Mesenchymal stem cell (in vitro differentiated cells and primary cell): ENCODE measurements around the gene ARHGEF17.

Experiments
- DNase-seq: peaks from one replicate; pipeline ENCODE4 v3.0.0-alpha.2; 2013
- H2AFZ ChIP-seq: one replicate; pipeline ENCODE4 v1.6.1; 2013; ENCODE audit warnings: low read depth, mild to moderate bottlenecking, control low read depth, inconsistent platforms, low read length, moderate library complexity
- H2AK5ac ChIP-seq: 2 replicates; pipeline ENCODE4 v1.6.1; 2013; ENCODE audit warnings: low read length, moderate library complexity, mild to moderate bottlenecking, inconsistent platforms; ENCODE audit not compliant: severe bottlenecking
- H2BK120ac ChIP-seq: one replicate; pipeline ENCODE4 v1.6.1; 2013; ENCODE audit warnings: low read depth, mild to moderate bottlenecking, inconsistent platforms, low read length, moderate library complexity
- H2BK12ac ChIP-seq, 2 experiments: one replicate each; pipeline ENCODE4 v1.6.1; 2013; ENCODE audit warnings: inconsistent platforms in 2 of 2, low read length in 2 of 2, mild to moderate bottlenecking in 2 of 2, moderate library complexity in 2 of 2, control low read depth in 1 of 2
- H2BK15ac ChIP-seq: one replicate; pipeline ENCODE4 v1.6.1; 2013; ENCODE audit warnings: mild to moderate bottlenecking, low read depth, inconsistent platforms; ENCODE audit not compliant: poor library complexity, severe bottlenecking
- H2BK5ac ChIP-seq: 2 replicates; pipeline ENCODE4 v1.6.1; 2013; ENCODE audit warnings: low read depth, mild to moderate bottlenecking, low read length, control low read depth, inconsistent platforms; ENCODE audit not compliant: poor library complexity, severe bottlenecking
- H3K14ac ChIP-seq, 2 experiments: one replicate each; pipeline ENCODE4 v1.6.1; 2013; ENCODE audit warnings: inconsistent platforms in 2 of 2, low read length in 2 of 2, control low read depth in 1 of 2, mild to moderate bottlenecking in 1 of 2, moderate library complexity in 1 of 2
- H3K18ac ChIP-seq, 2 experiments: one replicate each; pipeline ENCODE4 v1.6.1; 2013; ENCODE audit warnings: inconsistent platforms in 2 of 2, low read length in 2 of 2, control low read depth in 1 of 2, low read depth in 1 of 2, mild to moderate bottlenecking in 1 of 2
- H3K23ac ChIP-seq, 2 experiments: one replicate each; pipeline ENCODE4 v1.6.1; 2013; ENCODE audit warnings: inconsistent platforms in 2 of 2, low read length in 2 of 2, mild to moderate bottlenecking in 2 of 2, moderate library complexity in 2 of 2, control low read depth in 1 of 2
- H3K27ac ChIP-seq: 2 replicates; pipeline ENCODE4 v1.5.1; 2013; ENCODE audit warnings: mild to moderate bottlenecking, moderate library complexity, low read length, control low read depth, inconsistent platforms; ENCODE audit not compliant: poor library complexity, severe bottlenecking
- H3K27me3 ChIP-seq, 2 experiments: 2 replicates each; pipeline versions ENCODE4 v1.6.1 to v1.7.0; 2013; ENCODE audit warnings: low read length in 2 of 2, mild to moderate bottlenecking in 2 of 2, moderate library complexity in 2 of 2, control low read depth in 1 of 2, inconsistent platforms in 1 of 2; ENCODE audit not compliant: control insufficient read depth in 1 of 2, insufficient read depth in 1 of 2
- H3K36me3 ChIP-seq, 2 experiments: 2 replicates each; pipeline versions ENCODE4 v1.6.1 to v1.7.0; 2013; ENCODE audit warnings: low read length in 2 of 2, control low read depth in 1 of 2, inconsistent platforms in 1 of 2, low read depth in 1 of 2, mild to moderate bottlenecking in 1 of 2; ENCODE audit not compliant: insufficient read depth in 2 of 2, control insufficient read depth in 1 of 2
- H3K4ac ChIP-seq, 2 experiments: one replicate each; pipeline ENCODE4 v1.6.1; 2013; ENCODE audit warnings: inconsistent platforms in 2 of 2, low read length in 2 of 2, mild to moderate bottlenecking in 2 of 2, moderate library complexity in 2 of 2, control low read depth in 1 of 2, low read depth in 1 of 2
- H3K4me1 ChIP-seq: 2 replicates; pipeline ENCODE4 v1.6.1; 2013; ENCODE audit warnings: low read depth, low read length, control low read depth; ENCODE audit not compliant: control insufficient read depth, insufficient read depth
- H3K4me2 ChIP-seq: 2 replicates; pipeline ENCODE4 v1.6.1; 2013; ENCODE audit warnings: low read length, mild to moderate bottlenecking, inconsistent platforms; ENCODE audit not compliant: poor library complexity, severe bottlenecking
- H3K4me3 ChIP-seq, 2 experiments: 2 replicates each; pipeline versions ENCODE4 v1.5.1 to v1.7.0; 2013; ENCODE audit warnings: low read length in 2 of 2, mild to moderate bottlenecking in 2 of 2, control low read depth in 1 of 2, low read depth in 1 of 2; ENCODE audit not compliant: insufficient read depth in 1 of 2
- H3K79me1 ChIP-seq: replicated peaks from 2 replicates; pipeline ENCODE4 v1.6.1; 2013; ENCODE audit warnings: mild to moderate bottlenecking, control low read depth, low read length, inconsistent platforms; ENCODE audit not compliant: poor library complexity, severe bottlenecking
- H3K9ac ChIP-seq: 2 replicates; pipeline ENCODE4 v1.7.0; 2013; ENCODE audit warnings: mild to moderate bottlenecking, low read length, moderate library complexity
- H3K9me3 ChIP-seq: 2 replicates; pipeline ENCODE4 v1.7.0; 2013; ENCODE audit warnings: mild to moderate bottlenecking, low read length; ENCODE audit not compliant: control insufficient read depth
- H4K8ac ChIP-seq: one replicate; pipeline ENCODE4 v1.6.1; 2013; ENCODE audit warnings: inconsistent platforms, mild to moderate bottlenecking, low read length, moderate library complexity
- H4K91ac ChIP-seq: one replicate; pipeline ENCODE4 v1.6.1; 2013; ENCODE audit warnings: mild to moderate bottlenecking, low read length, inconsistent platforms
- WGBS: methylation state at CpG from one replicate; pipeline ENCODE4 v1.1.7; 2013; ENCODE audit warnings: mixed read lengths; 5-methylcytosine and 5-hydroxymethylcytosine counted together

The ARHGEF17 gene

GRCh38 chr11:73274722-73275380 is 33.2 kb upstream of the ARHGEF17 start:
- Histone ChIP-seq H3K9me3 (no peaks in the 10 kb centered on the region), H2BK120ac (no peak overlapping the region), H4K8ac (no peak overlapping the region), H3K4me2 (no peak overlapping the region), H3K23ac (no peak overlapping the region), H3K27ac (no peak overlapping the region), H3K18ac (no peak overlapping the region), H3K79me1 (no peaks in the 10 kb centered on the region), H2AFZ (no peak overlapping the region), H2BK5ac (no peak overlapping the region), H3K4me1 (peaks cover 7% of the 10 kb centered on the region), H4K91ac (no peak overlapping the region), H3K14ac (peak overlapping the region in 1 of 2 experiments; percentile 18), H3K9ac (no peak overlapping the region), H2AK5ac (no peak overlapping the region), H3K36me3 (no peaks in the 10 kb centered on the region), H2BK15ac (no peak overlapping the region), H2BK12ac (no peak overlapping the region), H3K27me3 (no peaks in the 10 kb centered on the region), H3K4me3 (no peak overlapping the region), H3K4ac (no peak overlapping the region)
- 82% methylated on average over 11 of the region's 11 CpGs for WGBS
- DNase-seq = no peak

- Histone ChIP-seq H3K14ac (no peak overlapping the region), H3K23ac (no peak overlapping the region), H2AK5ac (no peak overlapping the region), H3K18ac (no peak overlapping the region), H3K27me3 (no peaks in the 10 kb centered on the region), H3K4me1 (peaks cover 7% of the 10 kb centered on the region), H3K36me3 (no peaks in the 10 kb centered on the region), H2BK15ac (no peak overlapping the region), H2AFZ (no peak overlapping the region), H2BK12ac (no peak overlapping the region), H2BK5ac (no peak overlapping the region), H4K8ac (no peak overlapping the region), H3K79me1 (no peaks in the 10 kb centered on the region), H2BK120ac (no peak overlapping the region), H3K4me3 (no peak overlapping the region), H4K91ac (no peak overlapping the region), H3K4me2 (no peak overlapping the region), H3K4ac (no peak overlapping the region), H3K9me3 (no peaks in the 10 kb centered on the region), H3K27ac (no peak overlapping the region), H3K9ac (no peak overlapping the region)
- 89% methylated on average over 4 of the region's 4 CpGs for WGBS
- DNase-seq = no peak
These were observed 32.7 kb upstream of the ARHGEF17 start for GRCh38 chr11:73275381-73275750.

DNA sequence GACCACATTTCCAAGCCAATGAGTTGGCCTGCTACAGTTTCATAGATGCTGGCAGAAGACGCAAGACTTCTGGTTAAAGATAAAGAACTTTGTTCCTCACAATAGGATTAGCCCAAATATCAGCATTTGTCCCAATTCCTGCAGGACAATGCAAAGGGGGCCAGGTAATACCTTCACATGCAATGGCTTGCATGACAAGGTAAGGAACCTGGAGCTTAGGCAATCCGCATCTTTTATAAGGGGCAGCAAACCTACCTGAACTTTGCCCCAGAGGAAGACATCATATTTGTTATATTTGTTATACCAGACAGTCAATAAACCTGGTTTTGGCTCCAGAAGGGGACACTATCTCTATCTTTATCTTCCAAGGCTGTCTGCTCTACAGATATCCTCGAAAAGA is 30.6 kb upstream of the ARHGEF17 start:
- DNase-seq = no peak
- Histone ChIP-seq H2BK120ac (no peak overlapping the region), H4K8ac (no peak overlapping the region), H3K9ac (no peak overlapping the region), H3K4me1 (no peaks in the 10 kb centered on the region), H2AFZ (no peak overlapping the region), H2AK5ac (no peak overlapping the region), H3K9me3 (no peaks in the 10 kb centered on the region), H4K91ac (no peak overlapping the region), H3K4me2 (no peak overlapping the region), H2BK5ac (no peak overlapping the region), H2BK15ac (no peak overlapping the region), H3K4ac (no peak overlapping the region), H3K18ac (no peak overlapping the region), H3K4me3 (no peak overlapping the region), H3K79me1 (no peaks in the 10 kb centered on the region), H2BK12ac (no peak overlapping the region), H3K36me3 (no peaks in the 10 kb centered on the region), H3K23ac (no peak overlapping the region), H3K27ac (no peak overlapping the region), H3K14ac (no peak overlapping the region), H3K27me3 (peaks cover 0 to 3% of the 10 kb centered on the region in 2 experiments)
- whole genome bisulfite sequencing = 82% methylated on average over 3 of the region's 3 CpGs

DNA sequence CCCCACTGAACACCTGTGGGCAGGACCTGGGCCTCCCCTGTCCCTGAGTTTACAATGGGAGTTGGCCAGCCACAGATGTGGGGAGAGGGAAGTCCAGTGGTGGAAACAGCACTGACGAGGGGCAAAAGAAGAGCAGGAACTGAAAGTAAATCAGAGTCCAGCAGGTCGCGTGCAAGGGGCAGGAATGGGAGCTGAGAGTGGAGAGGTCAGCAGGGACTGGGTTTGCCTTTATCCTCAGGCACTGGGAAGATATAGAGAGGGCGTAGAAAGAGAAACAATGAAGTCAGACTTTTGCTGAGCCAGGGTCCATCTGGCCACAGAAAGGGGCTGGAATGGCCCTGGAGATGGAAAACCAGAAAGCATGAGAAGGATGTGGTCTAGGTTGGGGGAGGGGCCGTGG is 27.4 kb upstream of the ARHGEF17 start:
- H4K8ac ChIP-seq = no peak overlapping the region
- H3K27ac ChIP-seq = no peak overlapping the region
- 60% methylated on average over 5 of the region's 5 CpGs for WGBS
- H3K4me1 ChIP-seq = no peaks in the 10 kb centered on the region
- H3K4me3 ChIP-seq = no peak overlapping the region
- H3K36me3 ChIP-seq = no peaks in the 10 kb centered on the region
- H3K4ac ChIP-seq = no peak overlapping the region
- no peak overlapping the region for H3K14ac ChIP-seq
- no peak overlapping the region for H4K91ac ChIP-seq
- no peak overlapping the region for H3K18ac ChIP-seq
- H3K23ac ChIP-seq = no peak overlapping the region
- no peak overlapping the region for H3K9ac ChIP-seq
- H2BK12ac ChIP-seq = no peak overlapping the region
- H3K27me3 ChIP-seq = peaks cover 0 to 7% of the 10 kb centered on the region in 2 experiments
- no peak overlapping the region for H2BK15ac ChIP-seq
- H2AK5ac ChIP-seq = no peak overlapping the region
- H2AFZ ChIP-seq = no peak overlapping the region
- DNase-seq = peak; percentile 38
- H2BK120ac ChIP-seq = no peak overlapping the region
- H2BK5ac ChIP-seq = no peak overlapping the region
- H3K79me1 ChIP-seq = no peaks in the 10 kb centered on the region
- no peaks in the 10 kb centered on the region for H3K9me3 ChIP-seq
- no peak overlapping the region for H3K4me2 ChIP-seq
